RWPE2 (cell line): ENCODE measurements around the gene PIP5K1B.

Source experiments
- ATAC-seq: fragments of 200-7000 bp; cut with Tn5 transposase; 3 replicates; pipeline ENCODE4 v1.9.1; 2021; ENCODE audit warnings: low read depth
- DNase-seq: peaks from one replicate; pipeline ENCODE4 v3.0.0-alpha.2; 2020; ENCODE audit warnings: low spot score
- H3K27ac ChIP-seq: fragments of 450-650 bp; 2 replicates; pipeline ENCODE4 v1.5.1; 2017; ENCODE audit warnings: mild to moderate bottlenecking; ENCODE audit not compliant: poor library complexity, severe bottlenecking
- H3K27me3 ChIP-seq: fragments of 250-450 bp; sonication (Bioruptor Pico); 2 replicates; pipeline ENCODE4 v1.5.1; 2021; ENCODE audit warnings: mild to moderate bottlenecking, moderate library complexity; ENCODE audit not compliant: insufficient read depth, poor library complexity, severe bottlenecking
- H3K36me3 ChIP-seq: fragments of 250-450 bp; sonication (Bioruptor Pico); 2 replicates; pipeline ENCODE4 v1.5.1; 2020; ENCODE audit warnings: low read depth, mild to moderate bottlenecking, moderate library complexity
- H3K4me1 ChIP-seq: fragments of 250-450 bp; sonication (Bioruptor Pico); 2 replicates; pipeline ENCODE4 v1.5.1; 2021; ENCODE audit warnings: mild to moderate bottlenecking, moderate library complexity; ENCODE audit not compliant: insufficient read depth, poor library complexity, severe bottlenecking
- H3K4me3 ChIP-seq: fragments of 250-450 bp; sonication (Bioruptor Pico); 2 replicates; pipeline ENCODE4 v1.5.1; 2021; ENCODE audit warnings: mild to moderate bottlenecking, moderate library complexity; ENCODE audit not compliant: severe bottlenecking
- H3K9me3 ChIP-seq: fragments of 250-450 bp; sonication (Bioruptor Pico); 2 replicates; pipeline ENCODE4 v1.5.1; 2021; ENCODE audit warnings: mild to moderate bottlenecking, moderate library complexity; ENCODE audit not compliant: severe bottlenecking
- TF ChIP-seq, protein P1 (sequence below): fragments of 450-650 bp; IDR thresholded peaks from one replicate; pipeline ENCODE4 v1.5.1; 2017; ENCODE audit warnings: mild to moderate bottlenecking, moderate library complexity; ENCODE audit not compliant: poor library complexity, severe bottlenecking

Gene PIP5K1B

DNA sequence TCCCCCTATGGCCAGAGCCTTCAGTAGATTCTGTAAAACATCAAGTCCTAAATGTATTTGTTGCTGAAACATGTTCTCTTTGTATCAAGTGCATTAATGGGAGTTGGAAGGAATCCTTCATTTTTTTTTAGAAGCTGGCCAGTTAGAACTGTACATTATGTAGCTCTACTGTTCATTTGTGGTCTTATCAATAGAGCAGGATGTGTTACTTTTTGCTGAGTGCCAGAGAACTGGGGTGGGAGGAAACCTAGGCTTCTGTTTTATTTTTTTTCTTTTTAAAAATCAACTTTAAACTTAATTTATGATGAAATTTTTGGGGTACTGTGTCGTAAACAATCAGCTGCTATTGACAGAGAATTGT is 5.1 kb downstream of the PIP5K1B start:
- peaks cover 3% of the 10 kb centered on the region for H3K4me1 ChIP-seq
- H3K27ac ChIP-seq, result no peak overlapping the region
- no peaks in the 10 kb centered on the region for H3K36me3 ChIP-seq
- TF ChIP-seq, protein P1, sequence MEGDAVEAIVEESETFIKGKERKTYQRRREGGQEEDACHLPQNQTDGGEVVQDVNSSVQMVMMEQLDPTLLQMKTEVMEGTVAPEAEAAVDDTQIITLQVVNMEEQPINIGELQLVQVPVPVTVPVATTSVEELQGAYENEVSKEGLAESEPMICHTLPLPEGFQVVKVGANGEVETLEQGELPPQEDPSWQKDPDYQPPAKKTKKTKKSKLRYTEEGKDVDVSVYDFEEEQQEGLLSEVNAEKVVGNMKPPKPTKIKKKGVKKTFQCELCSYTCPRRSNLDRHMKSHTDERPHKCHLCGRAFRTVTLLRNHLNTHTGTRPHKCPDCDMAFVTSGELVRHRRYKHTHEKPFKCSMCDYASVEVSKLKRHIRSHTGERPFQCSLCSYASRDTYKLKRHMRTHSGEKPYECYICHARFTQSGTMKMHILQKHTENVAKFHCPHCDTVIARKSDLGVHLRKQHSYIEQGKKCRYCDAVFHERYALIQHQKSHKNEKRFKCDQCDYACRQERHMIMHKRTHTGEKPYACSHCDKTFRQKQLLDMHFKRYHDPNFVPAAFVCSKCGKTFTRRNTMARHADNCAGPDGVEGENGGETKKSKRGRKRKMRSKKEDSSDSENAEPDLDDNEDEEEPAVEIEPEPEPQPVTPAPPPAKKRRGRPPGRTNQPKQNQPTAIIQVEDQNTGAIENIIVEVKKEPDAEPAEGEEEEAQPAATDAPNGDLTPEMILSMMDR, result no peak
- ATAC-seq (no peak), DNase-seq (no peak)
- no peaks in the 10 kb centered on the region for H3K9me3 ChIP-seq
- H3K27me3 ChIP-seq, result peaks cover 47% of the 10 kb centered on the region
- no peak overlapping the region for H3K4me3 ChIP-seq

DNA sequence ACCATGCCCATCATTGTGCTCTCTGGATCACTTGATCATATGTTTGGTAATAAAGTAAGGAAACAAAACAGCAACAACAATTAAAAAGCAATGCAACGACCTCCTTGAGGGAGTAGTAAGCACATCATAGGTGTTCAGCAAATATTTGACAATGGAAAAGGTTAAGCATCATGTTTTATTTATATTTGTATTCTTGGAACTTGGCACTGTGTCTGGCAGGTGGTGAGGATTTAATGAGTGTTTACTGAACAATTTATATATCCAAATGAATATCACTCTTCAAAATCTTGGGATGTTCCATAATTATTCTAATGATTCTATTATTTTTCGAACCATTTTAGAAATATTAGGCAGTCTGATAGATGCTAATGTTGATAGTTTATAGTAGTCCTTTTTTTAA is 6.2 kb downstream of the PIP5K1B start:
- TF ChIP-seq, protein P1, result no peak
- no peak for DNase-seq
- H3K9me3 ChIP-seq, result no peaks in the 10 kb centered on the region
- peaks cover 39% of the 10 kb centered on the region for H3K27me3 ChIP-seq
- ATAC-seq, result no peak
- no peak overlapping the region for H3K27ac ChIP-seq
- H3K36me3 ChIP-seq, result no peaks in the 10 kb centered on the region
- no peaks in the 10 kb centered on the region for H3K4me1 ChIP-seq
- H3K4me3 ChIP-seq, result no peak overlapping the region

DNA sequence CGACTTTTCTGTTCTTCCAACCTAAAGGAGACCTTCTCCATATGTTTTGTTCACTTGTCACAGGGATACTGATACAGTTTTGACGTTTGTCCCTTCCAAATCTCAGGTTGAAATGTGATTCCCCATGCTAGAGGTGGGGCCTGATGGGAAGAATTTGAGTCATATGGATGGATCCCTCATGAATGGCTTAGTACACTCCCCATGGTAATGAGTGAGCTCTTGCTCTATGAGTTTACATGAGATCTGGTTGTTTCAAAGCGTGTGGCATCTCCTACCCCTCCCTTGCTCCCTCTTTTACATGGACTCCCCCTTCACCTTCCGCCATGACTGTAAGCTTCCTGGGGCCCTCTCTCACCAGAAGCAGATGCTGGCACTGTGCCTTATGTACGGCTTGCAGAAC is 6.9 kb downstream of the PIP5K1B start:
- no peaks in the 10 kb centered on the region for H3K4me1 ChIP-seq

DNA sequence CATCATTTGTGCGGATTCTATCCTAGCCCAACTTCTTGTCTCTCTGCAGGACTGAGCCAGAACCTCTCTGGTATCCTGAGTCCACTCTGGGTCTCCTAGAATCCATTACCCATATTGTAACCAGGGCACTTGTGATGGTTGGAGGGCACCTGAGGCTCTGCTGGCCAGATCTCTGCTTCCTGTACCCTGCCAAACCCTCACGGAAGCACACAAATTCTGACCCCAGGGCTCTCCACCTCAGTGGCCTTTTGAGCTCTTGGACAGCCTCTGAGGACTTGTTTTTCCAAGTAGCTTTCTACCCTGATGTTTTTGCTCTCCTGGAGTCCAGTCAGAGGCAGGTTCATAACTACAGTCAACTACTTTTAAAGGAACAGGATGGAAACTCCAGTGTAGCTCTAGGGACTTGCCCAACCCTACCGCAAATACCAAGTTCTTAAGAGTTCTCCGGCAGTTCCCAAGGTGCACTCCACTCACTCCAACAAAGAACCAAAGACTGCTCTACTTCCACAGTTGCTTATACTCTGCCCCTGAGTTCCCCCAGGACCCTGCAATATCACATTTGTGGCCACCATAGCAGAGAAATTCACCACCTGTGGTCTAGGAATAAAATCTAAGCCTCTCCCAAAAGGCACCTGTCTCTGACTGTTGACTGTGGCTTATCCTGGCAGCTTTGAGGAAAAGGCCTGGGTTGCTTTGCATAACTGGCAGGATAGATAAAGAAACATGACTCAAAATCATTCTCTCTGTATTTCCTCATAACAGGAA is 9.6 kb downstream of the PIP5K1B start:
- ATAC-seq (no peak), DNase-seq (no peak)
- peaks cover 17% of the 10 kb centered on the region for H3K27me3 ChIP-seq
- no peaks in the 10 kb centered on the region for H3K36me3 ChIP-seq
- H3K27ac ChIP-seq, result no peak overlapping the region
- no peak overlapping the region for H3K4me3 ChIP-seq
- H3K4me1 ChIP-seq, result no peaks in the 10 kb centered on the region
- TF ChIP-seq, protein P1, result no peak
- no peaks in the 10 kb centered on the region for H3K9me3 ChIP-seq

More for the DNA sequence above, 6.9 kb downstream of the PIP5K1B start:
- DNase-seq, result no peak
- TF ChIP-seq, protein P1, result no peak
- Histone ChIP-seq H3K36me3 (no peaks in the 10 kb centered on the region), H3K27me3 (peaks cover 33% of the 10 kb centered on the region), H3K27ac (no peak overlapping the region), H3K9me3 (no peaks in the 10 kb centered on the region), H3K4me3 (no peak overlapping the region)
- ATAC-seq, result no peak

DNA sequence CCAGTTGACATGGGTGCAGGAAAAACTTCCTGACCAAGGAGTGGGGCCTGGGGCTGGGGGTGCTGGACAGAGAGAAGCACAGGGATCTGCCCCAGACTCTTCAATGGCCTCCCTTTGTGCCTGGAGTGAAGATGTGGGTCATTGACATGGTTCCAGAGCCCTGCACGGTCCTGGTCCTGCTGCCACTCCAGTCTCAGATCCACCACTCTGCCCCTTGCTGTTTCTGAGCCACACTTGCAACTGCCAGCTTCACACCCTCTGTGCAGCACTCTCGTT is 10.1 kb downstream of the PIP5K1B start:
- H3K27me3 ChIP-seq, result peaks cover 20% of the 10 kb centered on the region
- H3K4me1 ChIP-seq, result no peaks in the 10 kb centered on the region
- DNase-seq (no peak), ATAC-seq (no peak)
- H3K36me3 ChIP-seq, result no peaks in the 10 kb centered on the region
- H3K4me3 ChIP-seq, result no peak overlapping the region
- H3K27ac ChIP-seq, result no peak overlapping the region
- no peaks in the 10 kb centered on the region for H3K9me3 ChIP-seq
- TF ChIP-seq, protein P1, result no peak
